Transverse colon (tissue), 4 donors: ENCODE results near the gene TJP3. TPM values are rescaled to one million over a fixed set of nuclear protein-coding genes. Genes with fewer than 3 reads are reported as not detected.

ENCODE experiments used
- DNase-seq: peaks from one replicate; pipeline ENCODE4 v3.0.0-alpha.2; 2019
- H3K27ac ChIP-seq, 4 donors: fragments of 200-600 bp; sonication (generic); 2 replicates each; pipeline ENCODE4 v1.5.1; 2016 to 2018; ENCODE audit warnings: inconsistent platforms in 4 of 4
- H3K27me3 ChIP-seq: fragments of 200-600 bp; sonication (generic); 2 replicates; pipeline ENCODE4 v1.5.1; 2017; ENCODE audit warnings: inconsistent platforms
- H3K36me3 ChIP-seq, 4 donors: fragments of 200-600 bp; sonication (generic); 2 replicates each; pipeline ENCODE4 v1.5.1; 2017 to 2019; ENCODE audit warnings: inconsistent platforms in 4 of 4
- H3K4me1 ChIP-seq, 4 donors: fragments of 200-600 bp; sonication (generic); 2 replicates each; pipeline ENCODE4 v1.5.1; 2017 to 2020; ENCODE audit warnings: inconsistent platforms in 4 of 4
- H3K4me3 ChIP-seq, 4 donors: fragments of 200-600 bp; sonication (generic); 1 replicate in 1 of 4; 2 replicates in 3 of 4; pipeline versions ENCODE4 v1.5.1 to v1.6.1; 2017 to 2019; ENCODE audit warnings: inconsistent platforms in 4 of 4
- H3K9me3 ChIP-seq, 2 donors: fragments of 200-600 bp; sonication (generic); 2 replicates each; pipeline ENCODE4 v1.5.1; 2017 to 2019; ENCODE audit warnings: inconsistent platforms in 2 of 2
- CTCF ChIP-seq, 5 experiments: fragments of 200-600 bp in 3 of 5; fragments of 450-650 bp in 2 of 5; sonication (generic) in 3 of 5; IDR thresholded peaks; 1 replicate in 2 of 5; 2 replicates in 3 of 5; pipeline ENCODE4 v1.5.1; 2016 to 2017; ENCODE audit warnings: antibody characterized with exemption in 5 of 5, inconsistent platforms in 3 of 5, mild to moderate bottlenecking in 2 of 5, moderate library complexity in 1 of 5
- EP300 ChIP-seq: sonication (generic); formaldehyde crosslinking; IDR thresholded peaks from one replicate; pipeline ENCODE4 v1.6.1; 2017; ENCODE audit warnings: antibody characterized with exemption, low read depth
- POLR2A ChIP-seq: fragments of 450-650 bp; IDR thresholded peaks from one replicate; pipeline ENCODE4 v1.6.1; 2016; ENCODE audit warnings: antibody characterized with exemption, mild to moderate bottlenecking, moderate library complexity
- POLR2AphosphoS5 ChIP-seq, 3 donors: sonication (generic); formaldehyde crosslinking; IDR thresholded peaks; one replicate each; pipeline ENCODE4 v1.6.1; 2016; ENCODE audit warnings: antibody characterized with exemption in 3 of 3
- WGBS, 2 donors: methylation state at CpG; one replicate each; pipeline ENCODE4 v1.1.5; 2018; ENCODE audit warnings: low coverage in 1 of 2; 5-methylcytosine and 5-hydroxymethylcytosine counted together
- in situ Hi-C, 4 donors: fragments of 200-750 bp; cut with MboI; loops; one replicate each; pipeline versions ENCODE4 v1.15.0 to v1.15.1; 2017; ENCODE audit warnings: low sequenced_read_pairs in 3 of 4, low pct_ligation_motif_present in 1 of 4, low pct_unique_long_range_greater_than_20kb in 1 of 4
- intact Hi-C: fragments of 100-400 bp; cut with DNase I; formaldehyde crosslinking; loops from one replicate; pipeline ENCODE4 v1.15.1; 2023; ENCODE audit warnings: low total_unique reads
- total RNA-seq, 4 donors: library from RNA; depleted of rRNA; stranded (reverse); fragments of >200 nt; gene quantifications; one replicate each; pipeline ENCODE4 v1.1.0, GENCODE V29; 2016

TJP3 gene
- total RNA-seq, 4 donors from 2014 or later, result 234 to 894 (median 282) TPM

GRCh38 chr19:3743486-3743885, 35.3 kb downstream of the TJP3 start:
- H3K27ac ChIP-seq, result no peak overlapping the region
- H3K9me3 ChIP-seq, result no peaks in the 10 kb centered on the region
- in situ Hi-C loops (no loop called here), intact Hi-C loops (no loop called here)
- no peaks in the 10 kb centered on the region for H3K27me3 ChIP-seq
- H3K4me1 ChIP-seq, result no peaks in the 10 kb centered on the region
- no peak for TF ChIP-seq CTCF (IDR thresholded peaks at IDR 0.05)
- no peak for TF ChIP-seq POLR2A
- no peak for TF ChIP-seq POLR2AphosphoS5 (IDR thresholded peaks at IDR 0.05)
- TF ChIP-seq EP300, result no peak
- 75 to 93% methylated on average over 2 of the region's 2 CpGs for WGBS, 2 donors
- DNase-seq, result no peak
- H3K4me3 ChIP-seq, result no peak overlapping the region
- peaks cover 0 to 4% (median 0%) of the 10 kb centered on the region in 4 donors for H3K36me3 ChIP-seq

- 74 to 83% methylated on average over 5 to 8 of the region's 8 CpGs for WGBS, 2 donors
- in situ Hi-C loops, result no loop called here
These were observed 37.3 kb downstream of the TJP3 start for GRCh38 chr19:3745363-3746045.

GRCh38 chr19:3746371-3747056, 38.3 kb downstream of the TJP3 start:
- TF ChIP-seq CTCF (IDR thresholded peaks at IDR 0.05), result no peak
- TF ChIP-seq POLR2AphosphoS5 (IDR thresholded peaks at IDR 0.05), result no peak
- no peak for TF ChIP-seq POLR2A
- TF ChIP-seq EP300, result no peak
- H3K27me3 ChIP-seq, result no peaks in the 10 kb centered on the region
- no peaks in the 10 kb centered on the region for H3K9me3 ChIP-seq
- intact Hi-C loops, result no loop called here
- peaks cover 0 to 23% (median 10%) of the 10 kb centered on the region in 4 donors for H3K36me3 ChIP-seq
- 87 to 100% methylated on average over 2 to 30 of the region's 31 CpGs for WGBS, 2 donors
- in situ Hi-C loops, result no loop called here
- no peak overlapping the region for H3K27ac ChIP-seq
- H3K4me1 ChIP-seq, result no peaks in the 10 kb centered on the region
- H3K4me3 ChIP-seq, result no peak overlapping the region
- no peak for DNase-seq

More at GRCh38 chr19:3745363-3746045, 37.3 kb downstream of the TJP3 start:
- no peaks in the 10 kb centered on the region for H3K9me3 ChIP-seq
- no peak overlapping the region for H3K4me3 ChIP-seq
- no peaks in the 10 kb centered on the region for H3K27me3 ChIP-seq
- H3K36me3 ChIP-seq, result peaks cover 0 to 13% (median 6%) of the 10 kb centered on the region in 4 donors
- TF ChIP-seq CTCF (IDR thresholded peaks at IDR 0.05), result no peak
- no peak for TF ChIP-seq POLR2A
- TF ChIP-seq POLR2AphosphoS5 (IDR thresholded peaks at IDR 0.05), result no peak
- no peak for TF ChIP-seq EP300
- DNase-seq, result no peak
- no peaks in the 10 kb centered on the region for H3K4me1 ChIP-seq
- intact Hi-C loops, result no loop called here
- H3K27ac ChIP-seq, result no peak overlapping the region

GRCh38 chr19:3748965-3749364, 40.8 kb downstream of the TJP3 start:
- DNase-seq, result no peak
- Histone ChIP-seq H3K9me3 (no peaks in the 10 kb centered on the region), H3K27ac (no peak overlapping the region), H3K36me3 (peaks cover 0 to 26% (median 10%) of the 10 kb centered on the region in 4 donors), H3K4me1 (no peaks in the 10 kb centered on the region), H3K4me3 (no peak overlapping the region), H3K27me3 (no peaks in the 10 kb centered on the region)
- no peak for TF ChIP-seq CTCF (IDR thresholded peaks at IDR 0.05)
- TF ChIP-seq EP300, result no peak
- TF ChIP-seq POLR2AphosphoS5 (IDR thresholded peaks at IDR 0.05), result no peak
- TF ChIP-seq POLR2A, result no peak
- 40 to 83% methylated on average over 2 to 8 of the region's 8 CpGs for WGBS, 2 donors
- intact Hi-C loops, result no loop called here
- in situ Hi-C loops, result no loop called here
